GM19193 (cell line): ENCODE measurements around the gene SPSB3.
A peak's percentile ranks its signal among the peaks of the same experiment; 100 is the strongest.

ENCODE experiments used
- POLR2A ChIP-seq: IDR thresholded peaks from 4 replicates; pipeline ENCODE4 v1.6.1; 2011; ENCODE audit not compliant: insufficient read depth, insufficient read length; ENCODE audit errors: extremely low read depth

SPSB3 gene

DNA sequence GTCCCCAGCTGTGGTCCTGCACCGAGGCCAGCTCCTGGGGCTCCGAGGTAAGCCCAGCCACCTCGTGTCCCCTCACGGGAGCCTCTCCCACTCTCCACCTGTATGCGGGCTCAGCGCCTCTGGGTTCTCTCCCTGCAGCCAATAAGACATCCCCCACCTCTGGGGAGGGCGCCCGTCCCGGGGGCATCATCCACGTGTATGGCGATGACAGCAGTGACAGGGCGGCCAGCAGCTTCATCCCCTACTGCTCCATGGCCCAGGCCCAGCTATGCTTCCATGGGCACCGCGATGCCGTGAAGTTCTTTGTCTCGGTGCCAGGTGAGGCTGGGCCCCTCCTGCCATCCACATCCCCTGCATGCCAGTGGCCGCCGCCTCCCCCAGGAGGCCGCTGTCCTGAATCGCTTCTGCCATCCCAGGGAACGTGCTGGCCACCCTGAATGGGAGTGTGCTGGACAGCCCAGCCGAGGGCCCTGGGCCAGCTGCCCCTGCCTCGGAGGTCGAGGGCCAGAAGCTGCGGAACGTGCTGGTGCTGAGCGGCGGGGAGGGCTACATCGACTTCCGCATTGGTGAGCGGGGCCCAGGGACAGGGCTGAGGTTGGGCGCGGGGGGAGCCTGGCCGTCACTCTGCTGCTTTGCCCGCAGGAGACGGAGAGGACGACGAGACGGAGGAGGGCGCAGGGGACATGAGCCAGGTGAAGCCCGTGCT, 14.2 kb downstream of the SPSB3 start:
- no peak for TF ChIP-seq POLR2A

DNA sequence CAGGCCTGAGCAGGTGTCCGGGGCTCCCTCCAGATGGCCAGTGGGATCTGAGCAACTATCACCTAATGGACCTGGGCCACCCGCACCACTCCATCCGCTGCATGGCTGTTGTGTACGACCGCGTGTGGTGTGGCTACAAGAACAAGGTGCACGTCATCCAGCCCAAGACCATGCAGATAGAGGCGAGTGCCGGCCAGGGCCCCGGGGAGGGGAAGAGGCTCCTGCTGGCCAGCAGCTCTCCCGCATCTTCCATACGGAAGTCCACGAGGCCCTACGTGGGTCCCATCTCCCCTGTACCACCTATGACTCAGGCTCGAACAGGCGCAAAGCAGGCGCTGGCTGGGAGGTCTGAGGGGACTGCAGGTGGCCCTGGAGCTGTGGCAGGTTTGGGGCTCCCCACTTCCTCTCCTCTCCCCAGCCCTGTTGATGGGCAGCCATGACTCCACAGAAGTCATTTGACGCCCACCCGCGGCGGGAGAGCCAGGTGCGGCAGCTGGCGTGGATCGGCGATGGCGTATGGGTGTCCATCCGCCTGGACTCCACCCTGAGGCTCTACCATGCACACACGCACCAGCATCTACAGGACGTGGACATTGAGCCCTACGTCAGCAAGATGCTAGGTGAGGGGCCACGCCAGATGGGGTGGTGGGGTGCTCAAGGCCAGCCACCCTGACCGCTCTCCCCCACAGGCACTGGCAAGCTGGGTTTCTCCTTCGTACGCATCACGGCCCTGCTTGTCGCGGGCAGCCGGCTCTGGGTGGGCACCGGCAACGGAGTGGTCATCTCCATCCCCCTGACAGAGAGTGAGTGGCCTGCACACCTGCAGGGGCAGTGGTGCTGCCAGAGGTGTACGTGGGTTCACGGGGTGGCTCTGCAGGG, 15.0 kb downstream of the SPSB3 start:
- TF ChIP-seq POLR2A: no peak

DNA sequence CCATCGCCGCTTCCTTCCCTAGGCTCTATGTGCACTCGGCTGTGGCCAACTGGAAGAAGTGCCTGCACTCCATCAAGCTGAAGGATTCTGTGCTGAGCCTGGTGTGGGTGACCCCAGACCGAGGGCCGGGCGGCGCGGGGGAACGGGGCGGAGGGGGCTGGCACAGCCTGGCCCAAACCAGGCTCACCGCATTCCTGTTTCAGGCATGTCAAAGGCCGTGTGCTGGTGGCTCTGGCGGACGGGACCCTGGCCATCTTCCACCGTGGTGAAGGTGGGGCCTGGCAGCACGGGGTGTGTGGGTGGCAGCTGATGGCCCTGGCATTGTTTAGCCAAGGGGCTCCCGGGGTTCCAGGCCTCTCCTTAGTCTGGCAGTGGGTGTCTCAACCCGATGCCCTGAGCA, 15.7 kb downstream of the SPSB3 start:
- TF ChIP-seq POLR2A: no peak

- TF ChIP-seq POLR2A: no peak
Measured at GRCh38 chr16:1766231-1766630, 16.1 kb downstream of the SPSB3 start.

DNA sequence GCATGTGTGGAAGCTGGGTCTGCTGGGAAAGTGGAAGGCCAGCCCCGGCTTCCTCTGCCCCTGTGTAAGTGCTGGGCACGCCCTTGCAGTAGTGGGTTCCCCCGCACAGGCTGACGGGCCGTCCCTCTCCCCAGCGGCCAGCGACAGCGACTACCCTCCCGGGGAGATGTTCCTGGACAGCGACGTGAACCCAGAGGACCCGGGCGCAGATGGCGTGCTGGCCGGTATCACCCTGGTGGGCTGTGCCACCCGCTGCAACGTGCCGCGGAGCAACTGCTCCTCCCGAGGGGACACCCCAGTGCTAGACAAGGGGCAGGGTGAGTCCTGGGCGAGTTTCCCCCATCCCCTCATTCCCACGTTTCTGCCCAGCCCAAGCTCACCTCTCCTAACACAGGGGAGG, 16.5 kb downstream of the SPSB3 start:
- no peak for TF ChIP-seq POLR2A

DNA sequence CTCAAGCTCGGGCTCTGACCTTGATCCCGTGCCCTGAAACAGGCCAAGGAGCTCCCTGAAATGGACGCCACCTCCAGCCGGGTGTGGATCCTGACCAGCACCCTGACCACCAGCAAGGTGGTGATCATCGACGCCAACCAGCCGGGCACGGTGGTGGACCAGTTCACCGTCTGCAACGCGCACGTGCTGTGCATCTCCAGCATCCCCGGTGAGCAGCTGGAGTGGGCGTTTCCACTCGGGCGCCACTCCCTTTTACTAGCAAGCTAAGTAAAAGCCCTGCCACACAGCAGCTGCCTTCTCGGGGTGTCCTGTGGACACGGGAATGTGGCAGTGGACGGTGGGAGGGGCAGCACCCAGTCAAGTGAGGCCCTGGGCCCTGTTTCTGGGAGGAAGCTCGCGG, 17.4 kb downstream of the SPSB3 start:
- no peak for TF ChIP-seq POLR2A

DNA sequence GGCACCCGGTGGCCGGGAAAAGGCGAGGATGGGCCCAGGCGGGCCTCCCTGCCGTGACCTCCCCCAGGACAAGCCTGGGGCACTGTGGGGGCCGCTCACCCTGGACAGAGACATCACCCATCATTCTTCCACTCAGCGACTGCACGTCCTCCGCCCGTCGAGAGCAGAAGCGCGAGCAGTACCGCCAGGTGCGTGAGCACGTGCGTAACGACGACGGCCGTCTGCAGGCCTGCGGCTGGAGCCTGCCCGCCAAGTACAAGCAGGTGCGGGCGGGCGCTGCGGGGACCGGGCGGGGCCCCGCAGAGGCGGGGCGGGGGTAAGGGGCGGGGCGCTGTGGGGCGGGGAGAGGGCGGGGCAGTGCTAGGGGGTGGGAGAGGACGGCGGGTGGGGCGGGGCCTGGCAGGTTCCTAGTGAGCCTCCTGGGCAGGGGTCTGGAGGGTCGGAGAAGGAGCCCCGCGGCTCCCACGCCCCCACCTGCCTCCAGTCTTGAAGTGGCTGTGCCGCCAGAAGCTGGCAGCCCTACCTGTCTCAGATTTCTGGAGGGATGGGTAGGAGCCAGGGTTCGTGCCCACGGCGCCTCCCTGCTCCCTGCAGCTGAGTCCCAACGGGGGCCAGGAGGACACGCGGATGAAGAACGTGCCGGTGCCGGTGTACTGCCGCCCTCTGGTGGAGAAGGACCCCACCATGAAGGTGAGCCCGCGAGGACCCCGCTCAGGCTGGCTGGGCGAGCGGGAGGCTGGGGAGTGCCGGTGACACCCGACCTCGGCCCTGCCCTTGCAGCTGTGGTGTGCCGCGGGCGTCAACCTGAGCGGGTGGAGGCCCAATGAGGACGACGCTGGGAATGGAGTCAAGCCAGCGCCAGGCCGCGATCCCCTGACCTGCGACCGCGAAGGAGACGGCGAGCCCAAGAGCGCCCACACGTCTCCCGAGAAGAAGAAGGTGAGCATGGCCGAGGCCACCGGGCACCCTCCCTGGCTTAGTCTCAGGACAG, 18.6 kb downstream of the SPSB3 start:
- no peak for TF ChIP-seq POLR2A

DNA sequence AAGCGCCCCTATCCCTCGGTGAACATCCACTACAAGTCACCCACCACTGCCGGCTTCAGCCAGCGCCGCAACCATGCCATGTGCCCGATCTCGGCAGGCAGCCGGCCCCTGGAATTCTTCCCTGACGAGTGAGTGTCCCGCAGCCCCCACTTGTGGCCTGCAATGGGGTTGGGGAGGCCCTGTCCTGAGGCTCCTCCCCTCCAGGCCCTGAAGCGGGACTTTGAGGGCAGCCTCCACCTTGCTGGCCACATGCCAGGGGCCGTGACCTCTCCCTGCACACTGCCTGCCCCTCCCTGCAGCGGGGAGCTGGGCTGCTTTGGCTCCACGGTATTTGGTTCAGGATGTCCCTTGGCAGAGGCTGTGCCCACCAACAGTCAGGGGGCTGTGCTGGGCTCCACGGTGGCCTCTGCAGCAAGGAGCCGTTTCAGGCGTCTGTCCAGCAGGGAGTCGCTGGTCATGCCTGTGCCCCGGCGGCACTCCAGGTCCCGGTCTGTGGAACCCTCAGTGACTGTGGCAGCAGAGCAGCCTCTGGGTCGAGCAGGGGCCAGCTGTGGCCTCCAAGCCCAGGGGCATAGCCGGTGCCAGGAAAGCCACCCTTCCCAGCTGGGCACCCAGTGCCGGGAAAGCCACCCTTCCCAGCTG, 19.4 kb downstream of the SPSB3 start:
- TF ChIP-seq POLR2A: no peak

DNA sequence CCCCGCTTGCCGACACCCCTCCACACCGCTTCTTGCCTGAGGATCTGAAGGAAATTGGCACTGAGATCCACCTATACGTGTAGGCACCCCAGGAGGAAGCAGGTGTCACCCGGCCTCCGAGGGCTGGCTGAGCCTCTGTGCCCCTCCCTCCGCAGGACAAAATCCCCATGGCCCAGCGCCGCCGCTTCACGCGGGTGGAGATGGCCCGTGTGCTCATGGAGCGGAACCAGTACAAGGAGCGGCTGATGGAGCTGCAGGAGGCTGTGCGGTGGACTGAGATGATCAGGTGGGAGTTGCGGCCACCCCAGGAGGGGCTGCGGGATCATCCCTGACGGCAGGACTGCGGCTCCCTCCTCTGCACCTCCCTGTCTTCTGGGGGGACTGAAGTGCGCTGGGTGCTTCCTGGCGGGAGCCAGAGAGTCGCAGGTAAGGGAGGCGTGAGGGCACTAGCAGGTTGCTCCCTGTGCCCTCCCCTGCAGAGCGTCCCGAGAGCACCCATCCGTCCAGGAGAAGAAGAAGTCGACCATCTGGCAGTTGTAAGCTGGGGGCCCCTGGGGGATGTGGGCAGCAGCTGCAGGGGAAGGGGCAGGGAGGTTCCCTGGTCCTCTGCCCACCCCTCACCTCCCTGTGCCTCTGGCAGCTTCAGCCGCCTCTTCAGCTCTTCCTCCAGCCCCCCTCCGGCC, 20.0 kb downstream of the SPSB3 start:
- TF ChIP-seq POLR2A: peak; percentile 5

DNA sequence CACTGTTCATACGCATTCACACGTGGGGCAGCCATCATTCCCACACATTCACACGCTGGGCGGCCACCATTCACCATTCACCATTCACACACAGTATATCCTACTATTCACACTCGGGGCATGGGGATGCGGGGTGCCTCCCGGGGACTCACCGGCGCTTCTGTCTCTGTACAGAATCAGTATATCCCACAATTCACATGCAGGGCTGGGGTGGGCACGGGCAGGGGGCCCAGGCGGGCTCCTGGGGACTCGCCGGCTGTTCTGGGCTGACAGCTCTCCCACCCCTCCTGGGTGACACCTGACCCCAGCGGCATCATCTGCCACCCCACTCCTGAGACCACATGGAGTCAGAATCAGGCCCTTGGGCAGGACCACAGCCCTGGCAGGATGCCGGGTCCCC, 20.6 kb downstream of the SPSB3 start:
- peak; percentile 4 for TF ChIP-seq POLR2A

DNA sequence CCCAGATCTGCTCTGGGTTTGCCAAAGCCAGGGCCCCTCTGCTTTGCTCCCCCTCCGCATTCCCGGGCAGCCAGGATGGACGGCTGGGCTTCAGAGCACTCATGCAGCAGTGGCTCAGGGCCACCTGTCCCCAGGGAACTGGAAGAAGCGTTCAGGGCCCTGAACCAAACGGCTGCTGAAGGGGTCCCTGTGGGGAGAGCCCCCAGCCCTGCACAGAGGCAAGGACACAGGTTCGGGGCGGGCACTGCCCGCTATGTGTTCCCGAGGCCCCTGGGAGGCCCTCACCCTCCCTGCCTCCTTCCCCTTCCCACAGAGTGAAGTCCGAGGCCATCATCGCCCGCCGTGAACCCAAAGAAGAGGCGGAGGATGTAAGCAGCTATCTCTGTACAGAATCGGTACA, 21.5 kb downstream of the SPSB3 start:
- TF ChIP-seq POLR2A: no peak

GRCh38 chr16:1759511-1759910, 22.9 kb downstream of the SPSB3 start:
- no peak for TF ChIP-seq POLR2A

GRCh38 chr16:1758923-1759322, 23.4 kb downstream of the SPSB3 start:
- no peak for TF ChIP-seq POLR2A
